IPS DF 6.9 (cell line): ENCODE results near the gene FBXL17.

Experiments used
- DNase-seq: peaks from one replicate; pipeline ENCODE4 v3.0.0-alpha.2; 2013; ENCODE audit warnings: low read depth, low spot score
- H3K27ac ChIP-seq: one replicate; pipeline ENCODE4 v1.5.1; 2013; ENCODE audit warnings: low read length, control low read depth
- H3K27me3 ChIP-seq: 2 replicates; pipeline ENCODE4 v1.6.1; 2013; ENCODE audit warnings: mild to moderate bottlenecking, low read length; ENCODE audit not compliant: control insufficient read depth, insufficient read depth
- H3K36me3 ChIP-seq: 2 replicates; pipeline ENCODE4 v1.6.1; 2013; ENCODE audit warnings: low read length; ENCODE audit not compliant: control insufficient read depth, insufficient read depth
- H3K4me1 ChIP-seq: 2 replicates; pipeline ENCODE4 v1.6.1; 2013; ENCODE audit warnings: low read length; ENCODE audit not compliant: control insufficient read depth, insufficient read depth
- H3K4me3 ChIP-seq: 2 replicates; pipeline ENCODE4 v1.5.1; 2013; ENCODE audit warnings: mild to moderate bottlenecking, low read length
- H3K9me3 ChIP-seq: 2 replicates; pipeline ENCODE4 v1.6.1; 2013; ENCODE audit warnings: low read length, inconsistent platforms; ENCODE audit not compliant: control insufficient read depth, insufficient read depth
- WGBS: extraction: QIAGEN DNeasy Blood & Tissue Kit; methylation state at CpG from one replicate; pipeline ENCODE4 v1.1.7; 2013; ENCODE audit warnings: mixed read lengths, missing lambda C conversion rate; ENCODE audit not compliant: insufficient read length, insufficient coverage; 5-methylcytosine and 5-hydroxymethylcytosine counted together

Gene FBXL17

DNA sequence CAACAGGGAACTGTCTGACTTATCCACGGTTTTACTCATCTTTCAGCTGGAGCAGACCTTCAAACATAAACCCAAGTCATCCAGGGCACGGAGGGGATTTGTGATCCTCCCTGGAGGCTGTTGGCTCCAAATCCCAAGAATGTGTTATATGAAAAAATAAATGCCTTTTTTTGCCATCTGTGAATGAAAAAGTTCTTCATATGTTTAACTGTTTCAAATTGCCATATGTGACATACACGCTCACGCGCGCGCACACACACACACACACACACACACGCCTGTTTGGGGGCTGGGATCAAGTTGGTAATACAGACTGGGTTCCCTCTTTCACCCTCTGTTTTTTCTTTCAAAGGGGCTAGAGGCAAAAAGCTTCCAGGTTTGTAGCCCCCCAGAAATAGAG lies 546.8 kb downstream of the FBXL17 start:
- no peaks in the 10 kb centered on the region for H3K27me3 ChIP-seq
- WGBS, result no CpG with 5 or more reads among the region's 8 CpGs
- no peaks in the 10 kb centered on the region for H3K9me3 ChIP-seq
- no peaks in the 10 kb centered on the region for H3K36me3 ChIP-seq
- H3K4me1 ChIP-seq, result peaks cover 2% of the 10 kb centered on the region; the same call in 1 of the 2 replicates
- H3K27ac ChIP-seq, result no peak overlapping the region
- H3K4me3 ChIP-seq, result no peak overlapping the region
- DNase-seq, result no peak

DNA sequence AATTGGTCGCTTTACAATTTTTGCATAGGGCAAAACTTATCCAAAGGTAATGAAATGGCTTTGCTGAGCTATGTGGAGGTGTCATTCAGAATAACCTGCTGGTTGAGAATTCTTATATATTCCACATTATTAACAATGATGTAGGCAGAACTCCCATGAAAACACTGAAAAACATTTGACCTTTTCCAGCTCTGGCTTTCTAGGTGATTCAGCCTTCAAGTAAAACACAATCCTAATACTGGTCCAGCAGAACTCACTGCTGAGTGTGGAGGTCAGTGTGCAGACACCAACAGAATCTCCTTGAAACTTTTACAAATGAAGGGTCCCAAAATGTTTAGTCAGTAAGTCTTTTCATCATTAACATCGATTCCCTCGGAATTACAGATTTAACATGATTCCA lies 549.2 kb downstream of the FBXL17 start:
- Histone ChIP-seq H3K9me3 (no peaks in the 10 kb centered on the region), H3K4me1 (peaks cover 2% of the 10 kb centered on the region; the same call in 1 of the 2 replicates), H3K27me3 (no peaks in the 10 kb centered on the region), H3K27ac (no peak overlapping the region), H3K4me3 (no peak overlapping the region), H3K36me3 (no peaks in the 10 kb centered on the region)
- no peak for DNase-seq
- WGBS, result no CpG with 5 or more reads among the region's 3 CpGs

GRCh38 chr5:107831612-107832395 lies 550.1 kb downstream of the FBXL17 start:
- H3K9me3 ChIP-seq, result no peaks in the 10 kb centered on the region

GRCh38 chr5:107830750-107831149 lies 551.1 kb downstream of the FBXL17 start:
- Histone ChIP-seq H3K4me3 (no peak overlapping the region), H3K9me3 (no peaks in the 10 kb centered on the region), H3K27me3 (no peaks in the 10 kb centered on the region), H3K36me3 (no peaks in the 10 kb centered on the region), H3K4me1 (peaks cover 2% of the 10 kb centered on the region; the same call in 1 of the 2 replicates), H3K27ac (no peak overlapping the region)
- DNase-seq, result no peak
- no CpG with 5 or more reads among the region's 6 CpGs for WGBS

More at GRCh38 chr5:107831612-107832395, 550.1 kb downstream of the FBXL17 start:
- no CpG with 5 or more reads among the region's 13 CpGs for WGBS
- Histone ChIP-seq H3K4me1 (peaks cover 2% of the 10 kb centered on the region; the same call in 1 of the 2 replicates), H3K27me3 (no peaks in the 10 kb centered on the region), H3K27ac (no peak overlapping the region), H3K36me3 (no peaks in the 10 kb centered on the region), H3K4me3 (no peak overlapping the region)
- no peak for DNase-seq

DNA sequence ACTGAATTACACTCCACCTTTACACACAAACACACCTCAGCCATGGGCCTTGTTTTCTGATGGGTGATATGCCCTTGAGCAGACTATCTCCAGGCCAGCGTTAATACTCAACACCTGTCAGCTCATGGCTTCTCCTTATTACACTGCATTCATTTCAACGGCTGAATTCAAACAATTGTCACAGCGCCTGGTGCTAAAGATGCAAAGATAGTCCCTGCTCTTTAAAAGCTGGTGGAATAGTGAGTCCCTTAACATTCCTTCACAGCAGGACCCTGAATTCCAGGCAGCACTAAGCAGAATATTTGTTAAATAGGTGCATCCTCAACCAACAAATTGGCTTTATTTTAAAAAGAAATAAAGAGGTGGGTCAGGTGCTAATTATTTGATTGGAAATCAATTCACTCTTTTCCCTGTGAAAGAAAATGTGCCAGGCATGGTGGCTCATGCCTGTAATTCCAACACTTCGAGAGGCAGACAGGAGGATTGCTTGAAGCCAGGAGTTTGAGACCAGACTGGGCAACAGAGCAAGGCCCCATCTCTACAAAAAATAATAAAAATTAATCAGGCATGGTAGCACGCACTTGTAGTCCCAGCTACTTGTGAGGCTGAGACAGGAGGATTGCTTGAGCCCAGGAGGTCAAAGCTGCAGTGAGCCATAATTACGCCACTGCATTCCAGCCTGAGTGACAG lies 555.4 kb downstream of the FBXL17 start:
- WGBS, result no CpG with 5 or more reads among the region's 6 CpGs
- Histone ChIP-seq H3K4me3 (no peak overlapping the region), H3K27ac (no peak overlapping the region), H3K36me3 (no peaks in the 10 kb centered on the region), H3K27me3 (no peaks in the 10 kb centered on the region), H3K4me1 (no peaks in the 10 kb centered on the region; the same call in 1 of the 2 replicates), H3K9me3 (no peaks in the 10 kb centered on the region)
- DNase-seq, result no peak

DNA sequence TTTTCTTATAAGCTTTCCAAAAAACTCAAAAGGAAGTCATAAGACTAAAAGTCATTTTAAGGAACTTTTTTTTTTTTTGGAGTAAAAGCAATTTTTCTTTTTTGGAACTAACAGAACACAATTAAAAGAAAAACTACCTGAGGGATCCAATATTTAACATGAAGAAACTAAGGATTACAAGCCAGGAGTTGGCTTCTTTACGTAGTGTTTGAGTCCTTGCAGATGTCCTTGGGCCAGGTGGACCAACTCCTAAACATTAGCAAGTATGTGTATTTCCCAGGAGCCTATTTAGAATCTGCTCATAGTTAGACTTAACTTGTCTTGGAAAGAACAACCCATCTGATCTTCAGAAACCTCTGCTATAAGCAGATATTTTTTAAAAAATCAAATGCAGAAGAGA lies 557.1 kb downstream of the FBXL17 start:
- Histone ChIP-seq H3K27me3 (no peaks in the 10 kb centered on the region), H3K4me3 (no peak overlapping the region), H3K4me1 (no peaks in the 10 kb centered on the region; the same call in 1 of the 2 replicates), H3K36me3 (no peaks in the 10 kb centered on the region), H3K9me3 (no peaks in the 10 kb centered on the region), H3K27ac (no peak overlapping the region)
- WGBS, result no CpG with 5 or more reads among the region's 1 CpG
- DNase-seq, result no peak

- H3K36me3 ChIP-seq, result no peaks in the 10 kb centered on the region
- H3K27ac ChIP-seq, result no peak overlapping the region
- DNase-seq, result no peak
- no peaks in the 10 kb centered on the region for H3K9me3 ChIP-seq
- H3K4me1 ChIP-seq, result no peaks in the 10 kb centered on the region; the same call in 1 of the 2 replicates
- no peaks in the 10 kb centered on the region for H3K27me3 ChIP-seq
- WGBS, result no CpG with 5 or more reads among the region's 3 CpGs
- H3K4me3 ChIP-seq, result no peak overlapping the region
Measured at GRCh38 chr5:107821288-107821687, 560.6 kb downstream of the FBXL17 start.

DNA sequence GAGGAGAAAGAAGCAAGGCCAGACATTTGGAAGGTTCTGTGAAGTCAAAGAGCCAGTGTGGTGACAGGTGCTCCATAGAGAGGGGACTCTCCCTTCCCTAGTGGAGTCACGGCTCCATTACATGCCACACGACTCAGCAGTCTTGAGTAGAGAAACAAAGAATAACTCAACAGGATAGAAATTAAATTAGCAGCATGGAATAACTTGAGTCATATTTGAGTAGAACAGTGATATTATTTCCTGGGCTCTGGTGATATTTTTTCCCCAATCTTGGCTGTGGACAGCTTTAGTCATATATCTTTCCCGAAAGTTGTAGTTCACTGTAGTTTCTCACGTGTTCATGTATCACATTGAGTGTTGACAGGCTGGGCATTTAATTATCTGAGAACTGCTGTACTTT lies 561.5 kb downstream of the FBXL17 start:
- Histone ChIP-seq H3K9me3 (no peaks in the 10 kb centered on the region), H3K27ac (no peak overlapping the region), H3K4me3 (no peak overlapping the region), H3K4me1 (no peaks in the 10 kb centered on the region; the same call in 1 of the 2 replicates), H3K27me3 (no peaks in the 10 kb centered on the region), H3K36me3 (no peaks in the 10 kb centered on the region)
- DNase-seq, result no peak
- WGBS, result no CpG with 5 or more reads among the region's 4 CpGs

- Histone ChIP-seq H3K27me3 (no peaks in the 10 kb centered on the region), H3K36me3 (no peaks in the 10 kb centered on the region), H3K9me3 (no peaks in the 10 kb centered on the region), H3K4me3 (no peak overlapping the region), H3K4me1 (no peaks in the 10 kb centered on the region; the same call in 1 of the 2 replicates), H3K27ac (no peak overlapping the region)
- no peak for DNase-seq
- 100% methylated on average over 2 of the region's 2 CpGs for WGBS
Measured at GRCh38 chr5:107817951-107818350, 563.9 kb downstream of the FBXL17 start.

DNA sequence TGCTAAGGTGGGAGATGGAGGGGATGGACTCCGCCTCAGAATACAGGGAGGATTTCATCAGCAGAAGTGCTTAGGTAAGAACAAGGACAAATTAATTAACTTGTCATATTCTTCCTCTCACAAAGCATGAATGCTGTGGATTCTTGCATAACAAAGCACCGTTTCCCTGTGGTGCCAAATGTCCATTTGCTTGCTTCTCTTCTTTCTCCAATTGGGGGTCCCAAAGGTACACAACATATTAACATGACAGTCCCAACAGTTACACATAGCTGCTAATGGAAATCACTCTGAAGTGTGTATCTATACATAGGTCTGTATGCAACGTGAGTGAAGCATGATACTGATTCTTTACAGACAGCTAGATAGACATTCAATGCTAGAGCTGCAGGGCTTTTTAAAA lies 564.5 kb downstream of the FBXL17 start:
- no peaks in the 10 kb centered on the region for H3K27me3 ChIP-seq
- no CpG with 5 or more reads among the region's 3 CpGs for WGBS
- H3K9me3 ChIP-seq, result no peaks in the 10 kb centered on the region
- no peaks in the 10 kb centered on the region for H3K36me3 ChIP-seq
- H3K4me1 ChIP-seq, result no peaks in the 10 kb centered on the region; the same call in 1 of the 2 replicates
- no peak overlapping the region for H3K27ac ChIP-seq
- no peak overlapping the region for H3K4me3 ChIP-seq
- no peak for DNase-seq
